PC-3 (cell line): Measurements from ENCODE around the gene SVOPL.

Experiments
- EZH2 ChIP-seq: fragments of 300-600 bp; sonication (generic); IDR thresholded peaks from one replicate; pipeline ENCODE4 v1.6.1; 2017; ENCODE audit warnings: antibody characterized with exemption, mild to moderate bottlenecking, low read length; ENCODE audit not compliant: unreplicated experiment
- TF ChIP-seq, protein P1 (sequence below): fragments of 300-600 bp; sonication (generic); conservative IDR thresholded peaks from 2 replicates; pipeline ENCODE4 v1.5.1; 2017; ENCODE audit warnings: antibody characterized with exemption, low read depth, mild to moderate bottlenecking, low read length

DNA sequence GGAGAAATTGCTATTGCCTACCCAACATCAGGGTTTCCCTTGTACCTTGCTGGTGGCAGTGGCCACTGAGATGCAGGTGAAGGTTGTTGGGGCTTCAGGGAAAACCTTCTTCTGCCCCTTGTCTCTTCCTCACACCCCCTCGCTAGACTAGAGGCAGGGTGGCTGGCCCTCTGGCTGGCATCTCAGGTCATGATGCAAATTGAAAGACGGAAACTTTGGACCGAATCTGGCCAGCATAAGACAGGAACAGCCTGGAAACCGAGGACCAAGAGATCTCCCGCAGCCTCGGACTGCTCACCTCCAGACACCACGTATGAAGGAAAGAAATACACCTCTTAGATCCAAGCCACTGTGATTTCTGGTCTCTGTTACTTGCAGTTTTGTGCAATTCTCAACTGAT is 2.9 kb downstream of the SVOPL start:
- TF ChIP-seq, protein P1, sequence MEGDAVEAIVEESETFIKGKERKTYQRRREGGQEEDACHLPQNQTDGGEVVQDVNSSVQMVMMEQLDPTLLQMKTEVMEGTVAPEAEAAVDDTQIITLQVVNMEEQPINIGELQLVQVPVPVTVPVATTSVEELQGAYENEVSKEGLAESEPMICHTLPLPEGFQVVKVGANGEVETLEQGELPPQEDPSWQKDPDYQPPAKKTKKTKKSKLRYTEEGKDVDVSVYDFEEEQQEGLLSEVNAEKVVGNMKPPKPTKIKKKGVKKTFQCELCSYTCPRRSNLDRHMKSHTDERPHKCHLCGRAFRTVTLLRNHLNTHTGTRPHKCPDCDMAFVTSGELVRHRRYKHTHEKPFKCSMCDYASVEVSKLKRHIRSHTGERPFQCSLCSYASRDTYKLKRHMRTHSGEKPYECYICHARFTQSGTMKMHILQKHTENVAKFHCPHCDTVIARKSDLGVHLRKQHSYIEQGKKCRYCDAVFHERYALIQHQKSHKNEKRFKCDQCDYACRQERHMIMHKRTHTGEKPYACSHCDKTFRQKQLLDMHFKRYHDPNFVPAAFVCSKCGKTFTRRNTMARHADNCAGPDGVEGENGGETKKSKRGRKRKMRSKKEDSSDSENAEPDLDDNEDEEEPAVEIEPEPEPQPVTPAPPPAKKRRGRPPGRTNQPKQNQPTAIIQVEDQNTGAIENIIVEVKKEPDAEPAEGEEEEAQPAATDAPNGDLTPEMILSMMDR, result no peak
- no peak for TF ChIP-seq EZH2
